ENCODE measurements around the gene DOCK2.

Gene DOCK2

GRCh38 chr5:170104710-170105109, 467.6 kb downstream of the DOCK2 start:
- no peak overlapping the region for H2AFZ ChIP-seq (ENCODE audit: low read length)
- H3K36me3 ChIP-seq (ENCODE audit: insufficient read depth, low read length) = no peaks in the 10 kb centered on the region
- H3K4me1 ChIP-seq (ENCODE audit: insufficient read depth, low read length, poor library complexity, severe bottlenecking) = no peaks in the 10 kb centered on the region
- TF ChIP-seq CTCF (conservative IDR thresholded peaks at IDR 0.05; ENCODE audit: low read length) (no peak), EZH2phosphoT487 (IDR thresholded peaks at IDR 0.05; ENCODE audit: borderline replicate concordance) (no peak)
- H3K4me3 ChIP-seq (ENCODE audit: low read length, poor library complexity, severe bottlenecking) = no peak overlapping the region
- H3K9ac ChIP-seq (ENCODE audit: low read depth, low read length, poor library complexity, severe bottlenecking) = no peak overlapping the region
- no peaks in the 10 kb centered on the region for H3K9me3 ChIP-seq (ENCODE audit: insufficient read depth, low read depth, low read length)
- H3K79me2 ChIP-seq (ENCODE audit: insufficient read depth, low read length) = no peaks in the 10 kb centered on the region
- H4K20me1 ChIP-seq (ENCODE audit: insufficient read depth, low read length, poor library complexity, severe bottlenecking) = no peaks in the 10 kb centered on the region
- H3K9me2 ChIP-seq (replicated peaks; ENCODE audit: low read depth, low read length) = no peaks in the 10 kb centered on the region
- H3K4me2 ChIP-seq (ENCODE audit: low read depth, low read length, poor library complexity, severe bottlenecking) = no peak overlapping the region
- H3F3A ChIP-seq (ENCODE audit: low read depth) = no peaks in the 10 kb centered on the region
- no peaks in the 10 kb centered on the region for H3K27me3 ChIP-seq (ENCODE audit: insufficient read depth, low read length, poor library complexity, severe bottlenecking)

GRCh38 chr5:170105642-170106611, 468.9 kb downstream of the DOCK2 start, which contains the start of gene FOXI1:
Gene FOXI1 (plus strand): TSS chr5:170105897. CDS start chr5:170105958, 61 bp downstream.
- H3K27me3 ChIP-seq (ENCODE audit: insufficient read depth, low read length, poor library complexity, severe bottlenecking) = no peaks in the 10 kb centered on the region
- no peak within 1 kb of the TSS for H2AFZ ChIP-seq (ENCODE audit: low read length)
- H3K4me1 ChIP-seq (ENCODE audit: insufficient read depth, low read length, poor library complexity, severe bottlenecking) = no peaks in the 10 kb centered on the region
- no peaks in the 10 kb centered on the region for H3K9me3 ChIP-seq (ENCODE audit: insufficient read depth, low read depth, low read length)
- H3K36me3 ChIP-seq (ENCODE audit: insufficient read depth, low read length) = no peaks in the 10 kb centered on the region
- H3K4me3 ChIP-seq (ENCODE audit: low read length, poor library complexity, severe bottlenecking) = no peak within 1 kb of the TSS
- no peaks in the 10 kb centered on the region for H3K79me2 ChIP-seq (ENCODE audit: insufficient read depth, low read length)
- no peak within 1 kb of the TSS for H3K9ac ChIP-seq (ENCODE audit: low read depth, low read length, poor library complexity, severe bottlenecking)
- no peaks in the 10 kb centered on the region for H4K20me1 ChIP-seq (ENCODE audit: insufficient read depth, low read length, poor library complexity, severe bottlenecking)
- no peak for TF ChIP-seq EZH2phosphoT487 (IDR thresholded peaks at IDR 0.05; ENCODE audit: borderline replicate concordance)
- no peak for TF ChIP-seq CTCF (conservative IDR thresholded peaks at IDR 0.05; ENCODE audit: low read length)
- no peaks in the 10 kb centered on the region for H3F3A ChIP-seq (ENCODE audit: low read depth)
- no peaks in the 10 kb centered on the region for H3K9me2 ChIP-seq (replicated peaks; ENCODE audit: low read depth, low read length)
- no peak within 1 kb of the TSS for H3K4me2 ChIP-seq (ENCODE audit: low read depth, low read length, poor library complexity, severe bottlenecking)

- Histone ChIP-seq H3K9me2 (replicated peaks; ENCODE audit: low read depth, low read length) (no peaks in the 10 kb centered on the region), H3K9me3 (ENCODE audit: insufficient read depth, low read depth, low read length) (no peaks in the 10 kb centered on the region), H4K20me1 (ENCODE audit: insufficient read depth, low read length, poor library complexity, severe bottlenecking) (no peaks in the 10 kb centered on the region), H3K4me3 (ENCODE audit: low read length, poor library complexity, severe bottlenecking) (no peak overlapping the region), H3K27me3 (ENCODE audit: insufficient read depth, low read length, poor library complexity, severe bottlenecking) (no peaks in the 10 kb centered on the region), H2AFZ (ENCODE audit: low read length) (no peak overlapping the region), H3F3A (ENCODE audit: low read depth) (no peaks in the 10 kb centered on the region), H3K4me1 (ENCODE audit: insufficient read depth, low read length, poor library complexity, severe bottlenecking) (no peaks in the 10 kb centered on the region), H3K36me3 (ENCODE audit: insufficient read depth, low read length) (no peaks in the 10 kb centered on the region), H3K9ac (ENCODE audit: low read depth, low read length, poor library complexity, severe bottlenecking) (no peak overlapping the region), H3K79me2 (ENCODE audit: insufficient read depth, low read length) (no peaks in the 10 kb centered on the region), H3K4me2 (ENCODE audit: low read depth, low read length, poor library complexity, severe bottlenecking) (no peak overlapping the region)
- TF ChIP-seq CTCF (conservative IDR thresholded peaks at IDR 0.05; ENCODE audit: low read length) (no peak), EZH2phosphoT487 (IDR thresholded peaks at IDR 0.05; ENCODE audit: borderline replicate concordance) (no peak)
Measured at GRCh38 chr5:170107674-170108073, 470.6 kb downstream of the DOCK2 start.

All from Loucy (cell line).